ENCODE measurements around the gene ZFHX2.
A peak's percentile ranks its signal among the peaks of the same experiment; 100 is the strongest.
"Not testable (repeated sequence)": the region's sequence is repeated elsewhere in the genome, so short reads cannot be mapped to it uniquely, and the experiment has no call there.

The ZFHX2 gene

DNA sequence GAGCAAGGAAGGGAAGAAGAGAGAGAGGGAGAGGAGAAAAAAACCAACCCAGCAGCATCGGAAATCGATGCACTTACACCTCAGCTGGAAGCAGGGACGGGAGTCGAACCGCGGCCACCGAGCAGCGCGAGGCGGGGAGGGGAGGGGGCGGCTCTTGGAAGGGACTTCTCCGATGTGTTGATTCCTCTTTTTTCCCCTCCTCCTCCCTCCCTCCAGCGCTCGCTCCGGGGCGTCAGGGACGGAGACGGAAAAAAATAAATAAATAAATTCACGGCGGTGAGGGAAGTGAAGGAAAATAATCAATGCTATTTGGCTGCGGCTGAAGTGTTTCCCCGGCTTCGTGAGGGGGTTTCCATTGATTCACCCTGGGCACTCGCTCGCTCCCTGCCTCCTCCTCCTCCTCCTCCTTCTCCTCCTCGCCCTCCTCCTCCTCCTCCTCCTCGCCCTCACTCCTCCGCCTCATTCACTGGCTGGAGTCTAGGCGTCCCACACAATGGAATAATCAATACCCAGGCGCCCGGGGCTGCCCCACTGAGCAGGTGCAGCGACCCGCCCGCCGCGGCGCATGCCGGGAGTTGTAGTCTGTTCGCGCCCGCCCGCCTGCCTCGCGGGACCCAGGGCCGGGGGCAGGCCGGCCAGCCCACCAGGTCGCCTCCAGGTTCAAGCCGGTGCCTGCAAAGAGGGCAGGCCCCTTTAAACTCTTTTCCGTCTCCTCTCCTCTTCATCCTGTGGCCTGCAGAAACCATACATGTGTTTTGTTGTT is at the start of gene ZFHX2:
TSS of gene ZFHX2 (minus strand) at position 500 of the 763 bp plus-strand sequence. CDS start 16,440 bp downstream, outside the sequence.
- DNase-seq: peak; percentile 82 to 83

DNA sequence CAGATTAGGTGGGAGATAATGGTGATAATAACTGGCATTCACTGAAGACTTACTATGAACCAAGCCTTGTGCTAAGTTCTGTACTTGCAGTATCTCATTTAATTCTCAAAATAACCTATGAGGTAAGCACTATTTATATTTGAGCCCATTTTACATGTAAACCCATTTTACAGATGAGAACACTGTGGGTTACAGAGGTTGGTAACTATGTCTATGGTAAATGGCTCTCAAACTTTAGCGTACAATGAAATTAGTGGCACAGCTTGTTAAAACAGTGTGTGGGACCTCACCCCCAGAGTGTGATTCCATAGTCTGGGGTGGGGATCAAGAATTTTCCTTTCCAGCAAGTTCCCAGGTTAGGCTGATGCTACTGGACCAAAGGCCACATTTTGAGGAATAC is 49.2 kb upstream of the ZFHX2 start:
- no peak for DNase-seq

DNA sequence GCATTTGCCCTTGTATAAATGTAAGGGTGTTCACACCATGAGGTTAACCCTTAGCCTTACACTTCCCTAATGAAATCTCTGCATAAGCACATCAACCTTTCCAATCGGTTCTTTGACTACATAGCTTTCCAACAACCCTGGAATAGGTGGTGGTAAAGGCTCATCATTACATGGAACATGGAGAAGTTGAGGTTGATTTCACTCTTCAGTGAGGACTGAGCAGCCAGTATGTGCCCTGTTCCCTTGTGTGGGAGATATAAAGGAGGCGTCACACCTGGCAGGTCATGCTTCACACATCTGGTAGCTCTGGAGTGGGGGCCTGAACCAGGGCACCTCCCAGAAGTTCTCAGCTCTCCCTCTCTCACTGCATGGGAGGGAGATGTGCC is 48.8 kb upstream of the ZFHX2 start:
- no peak for DNase-seq

DNA sequence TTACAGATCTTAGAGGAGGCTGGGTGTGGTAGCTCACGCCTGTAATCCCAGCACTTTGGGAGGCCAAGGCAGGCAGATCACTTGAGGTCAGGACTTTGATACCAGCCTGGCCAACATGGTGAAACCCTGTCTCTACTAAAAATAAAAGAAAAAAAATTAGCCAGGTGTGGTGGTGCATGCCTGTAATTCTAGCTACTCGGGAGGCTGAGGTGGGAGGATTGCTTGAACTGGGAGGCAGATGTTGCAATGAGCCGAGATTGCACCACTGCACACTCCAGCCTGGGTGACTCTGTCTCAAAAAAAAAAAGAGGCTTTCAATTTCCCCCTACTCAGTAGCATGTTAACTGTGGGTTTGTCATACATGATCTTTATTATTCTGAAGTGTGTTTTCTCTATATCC is 42.6 kb upstream of the ZFHX2 start:
- not testable (repeated sequence) for DNase-seq

DNA sequence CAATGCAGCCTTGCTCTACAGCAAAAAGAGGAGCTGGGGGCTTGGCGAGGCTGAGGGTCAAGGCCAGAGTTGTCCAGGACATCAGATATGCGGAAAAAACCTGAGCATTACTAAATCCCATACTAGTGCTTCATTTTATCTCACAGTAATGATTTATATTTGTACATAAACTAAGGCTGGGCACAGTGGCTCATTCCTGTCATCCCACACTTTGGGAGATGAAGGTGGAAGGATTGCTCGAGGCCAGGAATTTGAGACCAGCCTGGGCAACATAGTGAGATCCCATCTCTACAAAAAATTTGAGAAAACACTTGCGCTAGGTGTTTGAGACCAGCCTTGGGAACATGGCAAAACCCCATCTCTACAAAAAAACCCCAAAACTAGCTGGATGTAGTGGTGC is 38.6 kb upstream of the ZFHX2 start:
- DNase-seq: no peak

DNA sequence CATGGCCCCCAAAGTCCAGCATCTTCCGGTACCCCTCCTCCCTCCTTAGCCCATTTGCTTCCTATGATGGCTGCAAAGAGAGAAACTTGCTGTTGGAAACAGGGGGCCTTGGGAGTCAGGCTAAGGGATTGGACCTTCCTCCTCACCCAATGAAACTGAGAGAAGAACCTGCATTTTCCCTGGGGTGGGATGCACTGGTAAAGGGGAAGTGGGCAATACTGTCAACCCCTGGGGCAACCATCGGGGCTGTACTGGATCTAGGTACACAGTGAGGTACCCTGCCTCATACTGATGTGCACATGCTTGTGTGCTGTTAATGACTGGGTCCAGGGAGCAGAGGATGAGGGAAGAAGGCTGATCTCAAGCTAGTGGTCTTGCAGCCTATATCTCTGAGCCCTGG is 38.0 kb upstream of the ZFHX2 start:
- no peak for DNase-seq

DNA sequence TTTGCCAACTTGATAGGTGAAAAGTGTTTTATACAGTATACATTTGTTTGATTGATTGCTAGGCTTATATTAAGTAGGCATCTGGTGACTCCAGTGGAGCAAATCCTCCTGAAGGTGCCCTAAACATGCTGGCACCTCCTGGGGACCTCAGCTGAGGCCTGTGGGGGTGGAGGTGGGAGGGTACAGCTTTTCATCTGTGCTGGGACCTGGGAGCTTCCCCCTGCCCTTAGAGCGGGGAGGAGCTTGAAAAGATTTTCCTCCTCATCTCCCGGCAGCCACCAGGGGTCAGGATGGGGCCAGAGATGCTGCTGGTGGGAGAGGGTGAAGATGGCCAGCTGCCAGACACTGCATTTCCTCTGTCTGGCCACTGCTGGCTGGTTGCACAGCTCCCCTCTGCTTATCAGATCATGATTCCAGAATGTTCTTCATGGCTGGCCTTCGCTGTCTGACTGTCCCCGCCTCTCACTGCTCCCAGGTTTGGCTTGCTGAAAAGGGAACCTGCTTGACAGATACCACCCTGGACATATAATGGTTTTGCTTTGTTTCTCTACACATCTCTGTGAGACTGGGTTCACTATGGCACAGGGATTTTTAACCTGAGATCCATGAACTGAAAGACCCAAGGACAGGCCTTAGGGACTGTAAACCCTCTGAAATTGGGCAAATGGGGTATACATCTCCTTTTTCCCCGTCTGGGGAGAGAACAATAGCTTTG is 37.5 kb upstream of the ZFHX2 start:
- peak; percentile 73 to 81 for DNase-seq

DNA sequence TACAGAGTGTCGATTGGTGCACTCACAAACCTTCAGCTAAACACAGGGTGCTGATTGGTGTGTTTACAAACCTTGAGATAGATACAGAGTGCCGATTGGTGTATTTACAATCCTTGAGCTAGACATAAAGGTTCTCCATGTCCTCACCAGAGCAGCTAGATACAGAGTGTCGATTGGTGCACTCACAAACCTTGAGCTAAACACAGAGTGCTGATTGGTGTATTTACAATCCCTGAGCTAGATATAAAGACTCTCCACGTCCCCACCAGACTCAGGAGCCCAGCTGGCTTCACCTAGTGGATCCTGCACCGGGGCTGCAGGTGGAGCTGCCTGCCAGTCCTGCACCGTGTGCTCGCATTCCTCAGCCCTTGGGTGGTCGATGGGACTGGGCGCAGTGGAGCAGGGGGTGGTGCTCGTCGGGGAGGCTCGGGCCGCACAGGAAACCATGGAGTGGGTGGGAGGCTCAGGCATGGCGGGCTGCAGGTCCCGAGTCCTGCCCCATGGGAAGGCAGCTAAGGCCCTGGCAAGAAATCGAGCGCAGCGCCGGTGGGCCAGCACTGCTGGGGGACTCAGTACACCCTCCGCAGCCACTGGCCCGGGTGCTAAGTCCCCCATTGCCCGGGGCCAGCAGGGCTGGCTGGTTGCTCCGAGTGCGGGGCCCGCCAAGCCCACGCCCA is 33.1 kb upstream of the ZFHX2 start:
- not testable (repeated sequence) for DNase-seq

DNA sequence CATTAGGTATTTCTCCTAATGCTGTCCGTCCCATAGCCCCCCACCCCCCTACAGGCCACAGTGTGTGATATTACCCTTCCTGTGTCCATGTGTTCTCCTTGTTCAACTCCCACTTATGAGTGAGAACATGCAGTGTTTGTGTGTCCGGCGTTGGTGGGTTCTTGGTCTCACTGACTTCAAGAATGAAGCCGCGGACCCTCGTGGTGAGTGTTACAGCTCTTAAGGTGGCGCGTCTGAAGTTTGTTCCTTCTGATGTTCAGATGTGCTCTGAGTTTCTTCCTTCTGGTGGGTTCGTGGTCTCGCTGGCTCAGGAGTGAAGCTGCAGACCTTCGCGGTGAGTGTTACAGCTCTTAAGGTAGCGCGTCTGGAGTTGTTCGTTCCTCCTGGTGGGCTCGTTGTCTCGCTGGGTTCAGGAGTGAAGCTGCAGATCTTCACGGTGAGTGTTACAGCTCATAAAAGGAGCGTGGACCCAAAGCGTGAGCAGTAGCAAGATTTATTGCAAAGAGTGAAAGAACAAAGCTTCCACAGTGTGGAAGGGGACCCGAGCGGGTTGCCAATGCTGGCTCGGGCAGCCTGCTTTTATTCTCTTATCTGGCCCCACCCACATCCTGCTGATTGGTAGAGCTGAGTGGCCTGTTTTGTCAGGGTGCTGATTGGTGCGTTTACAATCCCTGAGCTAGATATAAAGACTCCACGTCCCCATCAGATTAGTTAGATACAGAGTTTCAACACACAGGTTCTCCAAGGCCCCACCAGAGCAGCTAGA is 32.4 kb upstream of the ZFHX2 start:
- DNase-seq: not testable (repeated sequence)

DNA sequence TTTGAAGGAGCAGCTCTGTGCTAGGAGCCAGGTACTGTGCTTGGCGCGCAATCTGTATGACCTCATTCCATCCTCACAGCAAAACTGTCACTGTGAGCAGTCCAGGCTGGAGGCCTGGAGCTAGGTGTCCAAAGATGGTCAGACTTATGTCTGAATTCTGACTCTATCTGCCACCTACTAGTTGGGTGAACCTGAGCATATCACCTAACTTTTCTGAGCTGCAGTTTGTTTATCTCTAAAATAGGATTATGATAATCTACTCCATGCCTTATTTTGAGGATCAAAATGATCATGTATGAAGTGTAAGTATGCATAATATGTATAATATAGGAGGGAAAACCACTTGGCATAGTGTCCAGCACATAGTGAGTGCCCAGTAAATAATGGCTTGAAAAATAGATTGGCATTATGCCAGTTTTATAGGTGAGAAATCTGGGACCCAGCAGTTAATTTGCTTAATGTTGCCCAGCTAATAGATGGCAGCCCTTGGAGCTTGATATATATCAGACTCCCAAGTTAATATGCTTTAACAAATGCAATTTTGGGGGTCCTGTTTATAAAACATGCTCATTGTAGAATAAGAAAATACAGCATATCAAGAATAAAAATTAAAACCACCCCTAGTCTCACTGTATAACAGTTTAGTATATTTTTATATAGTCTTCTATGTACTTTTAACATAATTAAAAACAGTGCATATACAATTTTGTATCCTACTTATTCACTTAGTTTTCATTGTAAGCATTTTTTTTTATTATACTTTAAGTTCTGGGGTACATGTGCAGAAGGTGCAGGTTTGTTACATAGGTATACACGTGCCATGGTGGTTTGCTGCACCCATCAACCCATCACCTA is 31.6 kb upstream of the ZFHX2 start:
- DNase-seq: no peak

DNA sequence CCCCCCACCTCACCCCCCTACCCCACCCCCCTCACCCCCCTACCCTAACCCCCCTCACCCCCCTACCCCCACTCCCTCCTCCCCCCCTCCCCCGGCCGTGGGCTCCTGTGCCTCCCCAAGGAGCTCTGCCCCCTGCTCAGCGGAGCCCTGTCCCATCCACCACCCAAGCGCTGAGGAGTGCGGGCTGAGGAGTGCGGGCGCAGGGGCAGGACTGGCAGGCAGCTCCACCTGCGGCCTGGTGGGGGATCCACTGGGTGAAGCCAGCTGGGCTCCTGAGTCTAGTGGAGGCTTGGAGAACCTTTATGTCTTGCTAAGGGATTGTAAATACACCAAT is 29.4 kb upstream of the ZFHX2 start:
- DNase-seq: no peak

DNA sequence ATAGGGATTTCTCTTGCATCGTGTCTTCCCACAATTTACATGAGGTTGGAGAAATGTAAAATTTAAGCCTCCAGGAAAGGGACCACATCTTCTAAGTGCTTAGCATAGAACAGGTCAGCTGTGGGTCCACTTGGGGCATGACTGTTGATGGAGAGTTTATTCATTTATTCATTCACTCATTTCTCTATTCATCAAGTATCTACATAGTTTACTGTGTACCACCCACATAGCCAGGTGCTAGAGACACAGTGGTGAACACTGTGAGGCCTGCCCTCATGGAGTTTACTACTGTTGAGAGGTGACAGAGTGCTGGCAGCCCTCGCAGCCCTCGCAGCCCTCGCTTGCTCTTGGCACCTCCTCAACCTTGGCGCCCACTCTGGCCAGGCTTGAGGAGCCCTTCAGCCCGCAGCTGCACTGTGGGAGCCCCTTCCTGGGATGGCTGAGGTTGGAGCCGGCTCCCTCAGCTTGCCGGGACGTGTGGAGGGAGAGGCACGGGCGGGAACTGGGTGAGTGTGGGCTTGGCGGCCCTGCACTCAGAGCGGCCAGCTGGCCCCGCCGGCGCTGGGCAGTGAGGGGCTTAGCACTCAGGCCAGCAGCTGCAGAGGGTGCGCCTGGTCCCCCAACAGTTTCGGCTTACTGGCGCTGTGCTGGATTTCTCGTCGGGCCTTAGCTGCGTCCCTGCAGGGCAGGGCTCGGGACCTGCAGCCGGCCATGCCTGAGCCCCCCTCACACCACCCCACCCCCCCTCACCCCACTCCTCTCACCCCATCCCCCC is 28.8 kb upstream of the ZFHX2 start:
- DNase-seq: no peak

DNA sequence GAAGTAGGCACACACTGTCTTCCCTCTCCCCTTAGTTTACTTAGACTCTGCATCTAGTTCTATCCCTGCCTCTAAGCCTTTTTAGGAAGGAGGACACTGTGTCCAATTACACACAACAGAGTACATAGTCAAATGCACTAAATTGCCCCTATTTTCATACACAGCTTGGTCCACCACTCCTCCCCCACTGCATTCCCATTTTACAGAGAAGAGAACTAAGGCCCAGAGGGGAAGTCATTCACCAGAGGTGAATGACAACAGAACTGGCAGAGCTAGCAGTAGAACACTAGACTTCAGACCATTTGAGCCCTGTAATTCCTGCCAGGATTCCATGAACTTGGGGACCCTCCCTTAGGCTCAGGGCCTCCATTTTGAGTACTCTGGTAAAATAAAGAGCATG is 28.2 kb upstream of the ZFHX2 start:
- no peak for DNase-seq

DNA sequence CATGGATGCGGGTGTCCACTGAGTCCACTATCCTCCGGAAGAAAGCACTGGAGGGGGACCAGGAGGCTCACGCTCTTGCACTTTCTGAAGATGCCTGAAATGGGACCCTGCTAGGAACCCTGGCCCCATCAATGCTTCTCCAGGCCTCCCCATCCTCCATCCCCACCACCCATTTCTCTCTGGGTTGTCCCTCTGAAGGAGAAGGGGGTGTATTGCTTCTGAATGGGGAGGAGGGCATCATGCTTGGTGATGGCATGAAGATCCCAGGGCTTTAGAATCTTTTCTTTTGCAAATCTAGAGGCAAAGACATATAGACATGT is 27.7 kb upstream of the ZFHX2 start:
- DNase-seq: no peak

DNA sequence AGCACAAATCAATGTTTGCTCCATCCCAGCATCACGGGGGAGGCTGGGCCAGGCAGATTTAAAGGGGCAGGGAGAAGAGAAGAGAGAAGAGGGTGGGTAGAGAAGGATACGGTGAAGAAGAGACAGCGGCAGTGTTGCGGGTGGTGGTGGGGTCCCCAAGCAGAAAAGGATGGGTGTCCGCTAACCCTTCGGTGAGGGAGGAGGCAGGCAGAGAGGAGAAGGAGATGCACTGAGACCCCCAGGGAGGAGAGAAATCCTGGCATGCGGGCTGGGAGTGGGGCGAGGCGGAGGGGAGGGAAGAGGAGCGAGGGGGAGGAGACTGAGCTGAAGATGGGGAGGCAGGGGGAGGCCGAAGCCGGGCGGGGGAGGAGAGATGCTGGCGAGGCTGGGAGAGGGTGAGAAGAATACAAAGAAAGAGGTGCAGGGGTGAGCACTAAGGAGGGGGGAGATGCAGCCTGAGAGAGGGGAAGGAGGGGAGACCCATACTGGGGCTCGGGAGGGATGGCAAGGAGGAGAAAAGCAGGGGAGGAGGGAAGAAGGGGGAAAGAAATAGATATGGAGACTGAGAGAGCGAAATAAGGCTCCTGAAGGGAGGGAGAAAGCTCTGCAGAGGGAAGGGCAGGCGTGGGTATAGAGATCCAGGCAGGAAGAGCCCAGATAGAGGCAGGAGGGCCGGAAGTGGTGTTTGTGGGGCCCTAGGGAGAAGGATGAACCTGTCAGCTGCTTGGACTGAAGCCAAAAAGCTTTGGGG is 27.2 kb upstream of the ZFHX2 start, which contains the start of gene JPH4:
TSS of gene JPH4 (minus strand) at position 231 of the 751 bp plus-strand sequence. CDS start 1,337 bp downstream, outside the sequence.
- DNase-seq: peak; percentile 35 to 74

DNA sequence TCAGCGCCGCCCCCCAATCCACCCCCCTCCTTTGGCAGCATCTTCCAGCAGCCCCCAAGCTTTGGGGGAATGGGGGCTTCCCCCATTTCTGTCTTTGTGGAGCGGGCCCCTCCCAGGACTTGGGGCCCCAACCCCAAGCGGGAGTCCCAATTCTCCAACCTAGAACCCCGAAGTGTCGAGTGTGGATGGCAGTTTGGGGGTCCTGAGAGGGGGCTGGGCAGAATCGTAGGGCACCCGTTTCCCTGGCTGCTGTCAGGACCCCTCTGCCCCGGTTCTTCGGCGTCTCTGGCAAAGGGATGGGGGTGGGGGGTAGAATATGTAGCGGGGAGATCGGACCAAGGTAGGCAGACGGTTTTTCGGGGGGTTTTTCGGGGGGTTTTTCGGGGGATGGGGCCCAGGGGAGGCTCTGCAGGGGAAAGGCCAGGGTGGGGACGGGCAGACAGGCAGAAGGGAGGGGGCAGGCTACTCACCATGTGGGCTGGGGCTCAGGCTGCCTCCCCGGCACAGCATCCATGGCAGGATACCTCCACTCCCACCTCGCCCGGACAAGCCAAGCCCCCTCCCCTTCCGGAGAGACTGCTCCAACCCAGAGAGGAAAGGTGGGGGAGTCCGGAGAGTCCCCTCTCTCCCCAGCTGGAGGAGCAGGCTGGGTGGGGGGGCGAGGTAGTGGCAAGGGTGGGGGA is 26.3 kb upstream of the ZFHX2 start:
- no peak for DNase-seq

DNA sequence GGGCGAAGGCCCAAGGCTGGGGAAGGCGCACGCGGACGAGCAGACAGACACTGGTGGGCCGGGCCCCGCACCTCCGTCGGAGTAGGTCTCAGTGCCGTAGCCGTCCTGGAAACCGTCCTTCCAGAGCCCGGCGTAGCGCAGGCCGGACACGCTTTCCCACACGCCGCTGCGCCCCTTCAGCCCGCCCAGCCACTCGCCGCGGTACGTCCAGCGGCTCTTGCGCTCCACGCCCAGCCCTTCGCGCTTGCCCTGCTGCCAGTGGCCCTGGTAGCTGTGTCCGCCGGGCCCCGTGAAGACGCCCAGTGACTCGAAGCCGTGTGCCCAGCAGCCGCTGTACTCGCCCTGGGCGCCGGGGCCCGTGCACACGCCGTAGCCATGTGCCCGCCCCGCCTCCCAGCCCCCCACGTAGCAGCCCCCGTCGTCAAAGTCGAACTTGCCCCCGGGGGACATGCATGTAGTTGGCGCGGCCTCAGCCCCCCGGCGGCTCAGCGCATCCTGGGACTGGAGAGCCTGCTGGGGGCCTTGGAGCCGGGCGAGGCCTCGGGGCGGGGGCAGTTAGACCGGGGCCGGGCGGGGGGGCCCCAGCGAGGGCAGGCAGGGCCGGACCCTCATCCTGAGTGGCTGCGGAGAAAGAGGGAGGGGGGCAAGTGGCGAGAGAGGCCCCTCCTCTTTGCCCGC is 25.6 kb upstream of the ZFHX2 start:
- DNase-seq: no peak

DNA sequence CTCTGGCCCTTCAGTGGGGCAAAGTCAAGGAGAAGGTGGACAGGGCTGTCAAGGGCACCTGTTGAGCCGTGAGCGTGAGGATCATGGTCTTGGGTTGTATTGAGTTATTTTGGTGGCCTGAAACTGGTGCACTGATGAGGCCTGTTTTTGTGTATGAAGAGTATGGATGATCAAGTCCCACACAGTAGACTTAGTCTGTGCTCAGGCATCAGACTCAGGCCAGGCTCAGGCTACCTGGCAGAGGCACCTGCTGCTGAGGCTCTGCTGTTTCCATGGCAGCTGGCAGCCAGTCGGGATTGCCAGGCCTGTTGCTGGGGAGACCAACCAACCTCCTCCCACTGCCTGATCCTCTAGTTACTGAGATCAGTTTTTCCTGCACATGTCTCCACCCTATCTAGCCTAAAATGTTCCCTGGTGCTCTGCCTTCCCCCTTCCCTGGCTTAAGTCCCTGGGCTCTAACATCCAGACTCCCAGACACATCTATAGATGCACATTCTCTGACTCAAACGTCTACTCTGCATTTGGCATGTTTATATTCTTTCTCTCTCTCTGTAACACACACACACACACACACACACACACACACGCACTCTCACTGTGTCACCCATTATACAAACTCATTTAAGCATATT is 21.9 kb upstream of the ZFHX2 start:
- peak in 1 of 2 donors; percentile 44 for DNase-seq

DNA sequence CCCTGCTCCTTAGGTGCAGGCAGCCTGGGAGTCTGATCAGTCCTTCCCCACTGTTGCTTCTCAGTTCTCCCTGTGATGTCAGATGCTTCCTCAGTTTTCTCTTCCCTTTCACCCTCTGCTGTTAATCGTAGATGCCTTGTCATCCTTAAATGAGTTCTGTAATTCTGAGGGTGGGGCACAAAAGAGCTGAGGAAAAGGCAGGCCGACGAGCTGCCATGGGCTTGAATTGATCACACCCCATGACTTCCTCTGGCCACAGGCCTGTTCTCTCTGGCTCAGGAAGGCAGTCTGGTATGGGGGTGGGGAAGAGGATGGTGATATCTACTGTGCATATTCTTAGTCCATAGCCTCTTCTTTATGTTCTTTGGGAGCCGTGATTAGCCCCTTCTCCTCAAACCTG is 21.3 kb upstream of the ZFHX2 start:
- DNase-seq: no peak
